Measurements from ENCODE around the gene PRPF38B. TPM values are rescaled to one million over a fixed set of nuclear protein-coding genes. Genes with fewer than 3 reads are reported as not detected.

Gene PRPF38B
- total and polyA plus RNA-seq, 4 experiments from 2014 or later = 11.9 to 126 (median 80.1) TPM

DNA sequence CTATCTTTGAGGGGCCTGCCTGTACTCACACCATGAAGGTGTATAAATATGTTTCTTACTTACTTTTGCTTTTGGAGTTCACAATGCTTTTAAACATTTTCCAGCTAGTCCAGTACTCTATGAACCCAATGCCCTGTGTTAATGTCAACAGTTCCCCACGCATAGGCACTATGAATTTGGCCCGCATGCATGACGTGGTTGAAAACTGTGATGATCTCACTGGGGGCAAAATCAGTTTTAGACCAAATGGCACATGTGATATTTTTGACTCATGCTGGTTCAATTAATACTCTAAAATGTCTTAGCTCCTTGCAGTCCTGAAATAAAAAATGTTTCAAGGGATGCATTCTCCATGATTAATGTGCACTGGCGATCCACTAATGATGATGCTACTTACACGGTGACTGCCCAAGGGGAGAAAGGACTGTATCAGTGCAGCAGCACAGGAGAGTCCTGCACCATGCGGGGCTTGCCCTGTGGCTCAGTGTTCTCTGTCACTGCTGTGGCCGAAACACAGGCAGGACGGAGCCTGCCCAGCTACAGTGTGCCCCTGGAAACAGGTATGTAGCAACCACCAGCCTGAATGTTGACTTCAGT lies 36.3 kb downstream of the PRPF38B start:
- Mint-ChIP-seq H3K36me3 (no peaks in the 10 kb centered on the region), H3K4me3 (no peak overlapping the region), H3K27ac (no peak overlapping the region), H3K4me1 (no peaks in the 10 kb centered on the region), H3K27me3 (peaks cover 7 to 8% of the 10 kb centered on the region in 2 donors), H3K9me3 (no peaks in the 10 kb centered on the region)
- Histone ChIP-seq H3K4me3 (ENCODE audit: low read length in 2 of 2) (no peak overlapping the region), H3K27me3 (ENCODE audit: insufficient read depth, low read length) (no peaks in the 10 kb centered on the region), H3K4me1 (ENCODE audit: insufficient read depth, low read length) (no peaks in the 10 kb centered on the region), H3K36me3 (ENCODE audit: insufficient read depth, low read length) (no peaks in the 10 kb centered on the region), H3K27ac (ENCODE audit: low read depth, low read length) (no peak overlapping the region), H3K9me3 (ENCODE audit: control insufficient read depth in 1 of 2, low read length in 2 of 2) (no peaks in the 10 kb centered on the region)
- POLR2A ChIA-PET (ENCODE audit: partially characterized antibody) = interaction anchor here (1.0 kb wide), 1 partner anchor 36 kb away, joined by 3 read pairs; the partner anchor contains the start of gene PRPF38B
- no peak for DNase-seq
- intact Hi-C loops (cut with micrococcal nuclease) = no loop called here
- CTCF ChIA-PET (ENCODE audit: partially characterized antibody) = interaction anchor here (1.0 kb wide), 1 partner anchor 10 kb away, joined by 3 read pairs; no protein-coding TSS in a partner anchor

DNA sequence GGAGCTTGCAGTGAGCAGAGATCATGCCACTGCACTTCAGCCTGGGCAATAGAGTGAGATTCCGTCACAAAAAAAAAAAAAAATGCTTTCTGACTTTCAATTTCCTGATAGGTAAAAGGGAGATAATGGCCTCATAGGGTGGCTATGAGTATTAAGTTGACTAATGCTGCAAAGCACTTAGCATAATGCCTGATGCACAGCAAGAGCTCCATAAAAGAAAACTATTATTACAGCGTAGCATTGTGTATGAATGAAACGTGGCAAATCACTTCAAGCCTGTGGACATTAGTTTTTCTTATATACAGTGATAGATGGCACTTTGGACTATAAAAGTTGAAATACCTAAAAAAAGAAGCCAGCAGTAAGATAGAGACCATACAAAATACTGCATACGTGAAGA lies 37.4 kb downstream of the PRPF38B start:
- H3K27ac ChIP-seq (ENCODE audit: low read depth, low read length) = no peak overlapping the region
- H3K27me3 Mint-ChIP-seq = peaks cover 7 to 8% of the 10 kb centered on the region in 2 donors
- H3K9me3 ChIP-seq (ENCODE audit: control insufficient read depth in 1 of 2, low read length in 2 of 2) = no peaks in the 10 kb centered on the region
- no peaks in the 10 kb centered on the region for H3K9me3 Mint-ChIP-seq
- intact Hi-C loops (cut with micrococcal nuclease) = no loop called here
- no peak overlapping the region for H3K27ac Mint-ChIP-seq
- no peak for DNase-seq
- CTCF ChIA-PET (ENCODE audit: partially characterized antibody) = interaction anchor here (0.7 to 1.0 kb wide), 2 partner anchors 11 to 32 kb away, joined by 3 read pairs; no protein-coding TSS in a partner anchor
- no peak overlapping the region for H3K4me3 ChIP-seq (ENCODE audit: low read length in 2 of 2)
- no peaks in the 10 kb centered on the region for H3K36me3 Mint-ChIP-seq
- H3K4me1 ChIP-seq (ENCODE audit: insufficient read depth, low read length) = no peaks in the 10 kb centered on the region
- POLR2A ChIA-PET (ENCODE audit: partially characterized antibody) = interaction anchor here (0.7 to 0.8 kb wide), 2 partner anchors 37 to 948 kb away, joined by 3 read pairs; partner anchors contain the start of gene PRPF38B
- H3K36me3 ChIP-seq (ENCODE audit: insufficient read depth, low read length) = no peaks in the 10 kb centered on the region
- no peaks in the 10 kb centered on the region for H3K27me3 ChIP-seq (ENCODE audit: insufficient read depth, low read length)
- no peaks in the 10 kb centered on the region for H3K4me1 Mint-ChIP-seq
- H3K4me3 Mint-ChIP-seq = no peak overlapping the region

DNA sequence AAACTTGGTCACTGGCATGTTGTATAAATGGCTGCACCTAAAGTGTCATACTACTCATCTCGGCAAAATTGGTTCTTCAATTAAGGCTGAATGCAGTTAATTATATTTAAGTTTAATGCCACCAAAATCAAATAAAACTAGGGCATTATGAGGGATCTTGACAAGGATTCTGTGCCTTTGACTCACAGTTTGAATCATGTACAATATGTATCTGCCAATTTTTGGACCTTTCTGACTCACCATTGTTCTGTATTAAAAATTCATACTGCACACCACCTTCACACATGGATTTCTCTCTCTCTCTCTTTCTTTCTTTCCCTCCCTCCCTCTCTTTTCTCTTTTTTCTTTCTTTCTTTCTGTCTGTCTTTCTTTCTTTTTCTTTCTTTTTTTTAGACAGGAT lies 40.3 kb downstream of the PRPF38B start:
- Mint-ChIP-seq H3K36me3 (no peaks in the 10 kb centered on the region), H3K27ac (no peak overlapping the region), H3K27me3 (peaks cover 7 to 12% of the 10 kb centered on the region in 2 donors), H3K9me3 (no peaks in the 10 kb centered on the region), H3K4me1 (no peaks in the 10 kb centered on the region), H3K4me3 (no peak overlapping the region)
- no peaks in the 10 kb centered on the region for H3K9me3 ChIP-seq (ENCODE audit: control insufficient read depth in 1 of 2, low read length in 2 of 2)
- intact Hi-C loops (cut with micrococcal nuclease) = no loop called here
- ChIA-PET CTCF (ENCODE audit: partially characterized antibody) (no interaction called here), POLR2A (ENCODE audit: partially characterized antibody) (no interaction called here)
- no peaks in the 10 kb centered on the region for H3K27me3 ChIP-seq (ENCODE audit: insufficient read depth, low read length)
- H3K36me3 ChIP-seq (ENCODE audit: insufficient read depth, low read length) = no peaks in the 10 kb centered on the region
- no peaks in the 10 kb centered on the region for H3K4me1 ChIP-seq (ENCODE audit: insufficient read depth, low read length)
- no peak overlapping the region for H3K27ac ChIP-seq (ENCODE audit: low read depth, low read length)
- no peak overlapping the region for H3K4me3 ChIP-seq (ENCODE audit: low read length in 2 of 2)
- no peak for DNase-seq

DNA sequence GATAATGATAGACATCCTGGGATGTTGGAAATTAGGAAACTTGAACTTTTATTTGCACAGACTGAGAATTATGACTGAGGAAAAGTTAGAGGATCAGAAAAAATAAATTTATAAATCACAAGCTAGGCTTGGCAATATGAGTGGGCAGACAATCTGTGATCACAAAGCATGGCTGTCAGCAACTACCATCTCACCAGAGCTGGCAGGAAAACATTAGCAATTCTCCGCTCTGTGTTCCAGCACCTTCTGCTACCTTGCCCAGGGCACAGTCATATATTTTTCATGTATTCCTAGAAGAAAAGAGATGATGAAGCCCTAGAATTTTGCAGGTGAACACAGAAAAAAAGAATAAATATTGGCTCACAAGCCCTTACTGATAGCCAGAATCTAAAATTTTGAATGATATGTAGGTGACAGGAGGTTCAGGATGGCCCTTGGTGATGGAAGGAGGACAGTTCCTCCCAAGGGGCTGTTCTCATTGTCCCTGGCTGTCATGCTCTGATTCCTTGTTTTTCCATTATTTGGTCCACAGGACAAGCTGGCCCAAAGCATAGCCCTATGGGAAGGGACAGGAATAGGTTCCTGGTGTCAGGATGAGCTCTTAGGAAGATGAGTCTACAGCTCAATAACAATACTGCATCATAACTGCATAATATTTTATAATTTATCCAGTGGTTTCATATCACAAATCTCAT lies 42.2 kb downstream of the PRPF38B start:
- CTCF ChIA-PET (ENCODE audit: partially characterized antibody) = no interaction called here
- Mint-ChIP-seq H3K36me3 (no peaks in the 10 kb centered on the region), H3K9me3 (peaks cover 0 to 2% (median 0%) of the 10 kb centered on the region in 8 donors), H3K27ac (no peak overlapping the region), H3K4me1 (no peaks in the 10 kb centered on the region), H3K27me3 (peaks cover 3 to 7% of the 10 kb centered on the region in 2 donors), H3K4me3 (no peak overlapping the region)
- no peak overlapping the region for H3K4me3 ChIP-seq (ENCODE audit: low read length in 2 of 2)
- no peaks in the 10 kb centered on the region for H3K27me3 ChIP-seq (ENCODE audit: insufficient read depth, low read length)
- DNase-seq = no peak
- POLR2A ChIA-PET (ENCODE audit: partially characterized antibody) = no interaction called here
- H3K27ac ChIP-seq (ENCODE audit: low read depth, low read length) = no peak overlapping the region
- H3K36me3 ChIP-seq (ENCODE audit: insufficient read depth, low read length) = no peaks in the 10 kb centered on the region
- H3K9me3 ChIP-seq (ENCODE audit: control insufficient read depth in 1 of 2, low read length in 2 of 2) = no peaks in the 10 kb centered on the region
- intact Hi-C loops (cut with micrococcal nuclease) = no loop called here
- no peaks in the 10 kb centered on the region for H3K4me1 ChIP-seq (ENCODE audit: insufficient read depth, low read length)

DNA sequence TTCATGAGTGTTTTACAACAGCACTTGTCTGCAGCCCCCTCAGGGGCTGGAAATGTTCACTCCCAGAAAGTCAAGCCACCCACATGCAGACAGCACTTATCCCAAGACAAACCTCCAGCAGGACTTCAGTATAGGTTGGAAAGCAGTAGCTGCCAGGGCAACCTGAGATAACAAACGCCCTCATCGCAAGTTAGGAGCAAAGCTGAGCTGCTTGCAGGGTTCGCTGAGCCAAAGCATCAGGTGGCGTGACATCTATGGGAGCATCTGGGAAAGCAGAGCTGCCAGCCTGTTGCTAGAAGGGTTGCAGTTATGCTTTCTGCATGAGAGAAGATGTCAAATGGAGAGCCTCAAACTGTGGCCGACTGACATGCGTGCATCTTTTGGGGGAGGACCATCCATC lies 50.1 kb downstream of the PRPF38B start:
- H3K4me3 Mint-ChIP-seq = no peak overlapping the region
- intact Hi-C loops (cut with micrococcal nuclease) = no loop called here
- DNase-seq = no peak
- H3K9me3 Mint-ChIP-seq = peaks cover 0 to 7% (median 0%) of the 10 kb centered on the region in 8 donors
- H3K4me1 ChIP-seq (ENCODE audit: insufficient read depth, low read length) = peaks cover 4% of the 10 kb centered on the region
- peaks cover 3 to 11% (median 5%) of the 10 kb centered on the region in 4 donors for H3K4me1 Mint-ChIP-seq
- CTCF ChIA-PET (ENCODE audit: partially characterized antibody) = no interaction called here
- no peaks in the 10 kb centered on the region for H3K27me3 Mint-ChIP-seq
- no peak overlapping the region for H3K4me3 ChIP-seq (ENCODE audit: low read length in 2 of 2)
- no peaks in the 10 kb centered on the region for H3K27me3 ChIP-seq (ENCODE audit: insufficient read depth, low read length)
- H3K36me3 ChIP-seq (ENCODE audit: insufficient read depth, low read length) = no peaks in the 10 kb centered on the region
- POLR2A ChIA-PET (ENCODE audit: partially characterized antibody) = no interaction called here
- no peak overlapping the region for H3K27ac ChIP-seq (ENCODE audit: low read depth, low read length)
- H3K36me3 Mint-ChIP-seq = peaks cover 0 to 8% of the 10 kb centered on the region in 2 donors
- peak overlapping the region in 1 of 7 donors; percentile 19 for H3K27ac Mint-ChIP-seq
- H3K9me3 ChIP-seq (ENCODE audit: control insufficient read depth in 1 of 2, low read length in 2 of 2) = no peaks in the 10 kb centered on the region

DNA sequence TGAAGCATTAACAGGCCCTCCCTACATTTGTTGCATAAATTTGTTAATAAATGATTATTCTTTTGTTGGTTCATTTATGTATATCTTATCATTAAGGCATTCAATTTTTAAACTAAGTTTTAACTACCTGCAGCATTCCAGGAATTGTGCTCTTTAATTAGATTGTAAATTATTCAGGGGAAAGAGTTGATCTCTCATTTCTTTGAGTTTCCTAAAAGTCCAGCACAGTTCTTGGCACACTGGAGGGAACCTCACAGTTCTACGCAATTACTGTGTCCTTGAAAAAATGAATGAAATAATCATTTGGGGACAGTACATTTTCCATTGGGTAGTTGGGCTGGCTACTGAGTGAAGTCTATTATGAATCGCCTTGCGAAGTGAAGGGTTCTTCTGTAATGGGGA lies 53.9 kb downstream of the PRPF38B start:
- Mint-ChIP-seq H3K4me3 (peak overlapping the region; percentile 94 to 100 (median 99)), H3K27me3 (no peaks in the 10 kb centered on the region), H3K36me3 (peaks cover 0 to 22% of the 10 kb centered on the region in 2 donors), H3K9me3 (peaks cover 0 to 5% (median 0%) of the 10 kb centered on the region in 8 donors), H3K27ac (peak overlapping the region; percentile 94 to 100 (median 99)), H3K4me1 (peaks cover 24 to 45% (median 32%) of the 10 kb centered on the region in 4 donors)
- peaks cover 38% of the 10 kb centered on the region for H3K4me1 ChIP-seq (ENCODE audit: insufficient read depth, low read length)
- H3K27ac ChIP-seq (ENCODE audit: low read depth, low read length) = peak overlapping the region; percentile 95
- no peak for DNase-seq
- H3K36me3 ChIP-seq (ENCODE audit: insufficient read depth, low read length) = no peaks in the 10 kb centered on the region
- no peaks in the 10 kb centered on the region for H3K9me3 ChIP-seq (ENCODE audit: control insufficient read depth in 1 of 2, low read length in 2 of 2)
- CTCF ChIA-PET (ENCODE audit: partially characterized antibody) = interaction anchor here (1.3 to 2.8 kb wide), 2 partner anchors 41 to 53 kb away, joined by 3 to 16 read pairs; partner anchors contain the start of gene PRPF38B
- no peaks in the 10 kb centered on the region for H3K27me3 ChIP-seq (ENCODE audit: insufficient read depth, low read length)
- POLR2A ChIA-PET (ENCODE audit: partially characterized antibody) = interaction anchor here (1.0 to 2.5 kb wide), 3 partner anchors 48 to 85 kb away, joined by 3 to 9 read pairs (median 6); partner anchors contain the start of genes HENMT1 and PRPF38B
- no peak overlapping the region for H3K4me3 ChIP-seq (ENCODE audit: low read length in 2 of 2)
- intact Hi-C loops (cut with micrococcal nuclease) = loop anchor here (1.0 to 5.0 kb wide), 8 partner anchors 43 to 681 kb away; partner anchors contain the start of genes CLCC1, GPSM2, PRPF38B and PSMA5

Measured in CD4-positive, alpha-beta memory T cell (primary cell).